ENCODE data around the gene FUT9.

DNA sequence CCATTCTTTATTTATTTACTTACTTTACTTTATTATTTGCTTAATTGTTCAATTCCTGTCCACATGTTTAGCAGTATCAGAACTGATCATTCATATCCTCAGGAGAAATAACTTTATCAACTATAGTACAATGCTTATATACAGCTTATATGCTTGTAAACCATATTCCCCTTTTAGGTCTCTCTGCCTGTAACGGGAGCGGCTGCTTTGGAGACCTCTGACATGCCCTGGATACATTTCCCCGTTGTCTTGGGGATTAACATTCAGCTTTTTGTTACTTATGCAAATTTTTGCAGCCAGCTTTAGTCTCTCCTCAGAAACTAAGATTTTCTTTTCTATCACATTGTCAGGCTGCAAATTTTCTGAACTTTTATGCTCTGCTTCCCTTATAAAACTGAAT, 17.6 kb upstream of the FUT9 start:
- TF ChIP-seq, protein P1, sequence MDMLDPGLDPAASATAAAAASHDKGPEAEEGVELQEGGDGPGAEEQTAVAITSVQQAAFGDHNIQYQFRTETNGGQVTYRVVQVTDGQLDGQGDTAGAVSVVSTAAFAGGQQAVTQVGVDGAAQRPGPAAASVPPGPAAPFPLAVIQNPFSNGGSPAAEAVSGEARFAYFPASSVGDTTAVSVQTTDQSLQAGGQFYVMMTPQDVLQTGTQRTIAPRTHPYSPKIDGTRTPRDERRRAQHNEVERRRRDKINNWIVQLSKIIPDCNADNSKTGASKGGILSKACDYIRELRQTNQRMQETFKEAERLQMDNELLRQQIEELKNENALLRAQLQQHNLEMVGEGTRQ (IDR thresholded peaks at IDR 0.05; ENCODE audit: borderline replicate concordance, low read depth, low read length): no peak
- TF ChIP-seq EZH2 (IDR thresholded peaks at IDR 0.05; ENCODE audit: borderline replicate concordance, control insufficient read depth, low read depth, low read length): no peak
- no peak for TF ChIP-seq CHD4 (IDR thresholded peaks at IDR 0.05)
- no peak for TF ChIP-seq POLR2AphosphoS5 (IDR thresholded peaks at IDR 0.05; ENCODE audit: low read length)
- no peak for TF ChIP-seq LARP7 (IDR thresholded peaks at IDR 0.05)
- no peak for TF ChIP-seq PML (IDR thresholded peaks at IDR 0.05; ENCODE audit: low read length)
- no peak for TF ChIP-seq MTA2 (IDR thresholded peaks at IDR 0.05; ENCODE audit: low read depth)
- TF ChIP-seq SMC3 (IDR thresholded peaks at IDR 0.05; ENCODE audit: borderline replicate concordance, low read length): no peak
- no peak for TF ChIP-seq POLR2AphosphoS2 (IDR thresholded peaks at IDR 0.05; ENCODE audit: low read depth, low read length)
- TF ChIP-seq, protein P2, sequence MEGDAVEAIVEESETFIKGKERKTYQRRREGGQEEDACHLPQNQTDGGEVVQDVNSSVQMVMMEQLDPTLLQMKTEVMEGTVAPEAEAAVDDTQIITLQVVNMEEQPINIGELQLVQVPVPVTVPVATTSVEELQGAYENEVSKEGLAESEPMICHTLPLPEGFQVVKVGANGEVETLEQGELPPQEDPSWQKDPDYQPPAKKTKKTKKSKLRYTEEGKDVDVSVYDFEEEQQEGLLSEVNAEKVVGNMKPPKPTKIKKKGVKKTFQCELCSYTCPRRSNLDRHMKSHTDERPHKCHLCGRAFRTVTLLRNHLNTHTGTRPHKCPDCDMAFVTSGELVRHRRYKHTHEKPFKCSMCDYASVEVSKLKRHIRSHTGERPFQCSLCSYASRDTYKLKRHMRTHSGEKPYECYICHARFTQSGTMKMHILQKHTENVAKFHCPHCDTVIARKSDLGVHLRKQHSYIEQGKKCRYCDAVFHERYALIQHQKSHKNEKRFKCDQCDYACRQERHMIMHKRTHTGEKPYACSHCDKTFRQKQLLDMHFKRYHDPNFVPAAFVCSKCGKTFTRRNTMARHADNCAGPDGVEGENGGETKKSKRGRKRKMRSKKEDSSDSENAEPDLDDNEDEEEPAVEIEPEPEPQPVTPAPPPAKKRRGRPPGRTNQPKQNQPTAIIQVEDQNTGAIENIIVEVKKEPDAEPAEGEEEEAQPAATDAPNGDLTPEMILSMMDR (IDR thresholded peaks at IDR 0.05 in 2 of 3, conservative IDR thresholded peaks at IDR 0.05 in 1 of 3; ENCODE audit: control insufficient read depth in 2 of 3, extremely low read depth in 1 of 3, insufficient read depth in 1 of 3, low read depth in 3 of 3, low read length in 3 of 3): no peak
- TF ChIP-seq EP300 (IDR thresholded peaks at IDR 0.05; ENCODE audit: borderline replicate concordance in 1 of 2, control insufficient read depth in 1 of 2, low read depth in 2 of 2, low read length in 2 of 2): no peak
- no peak for TF ChIP-seq POLR2A (IDR thresholded peaks at IDR 0.05; ENCODE audit: low read depth, low read length)
- no peak for TF ChIP-seq FOXM1 (IDR thresholded peaks at IDR 0.05; ENCODE audit: low read depth, low read length)

Data from GM12878 (cell line).